Transverse colon (tissue), 4 donors: ENCODE data around the gene CCDC69.

ENCODE experiments used
- CTCF ChIP-seq, 5 experiments: fragments of 200-600 bp in 3 of 5; fragments of 450-650 bp in 2 of 5; sonication (generic) in 3 of 5; IDR thresholded peaks; 1 replicate in 2 of 5; 2 replicates in 3 of 5; pipeline ENCODE4 v1.5.1; 2016 to 2017; ENCODE audit warnings: antibody characterized with exemption in 5 of 5, inconsistent platforms in 3 of 5, mild to moderate bottlenecking in 2 of 5, moderate library complexity in 1 of 5
- EP300 ChIP-seq: sonication (generic); formaldehyde crosslinking; IDR thresholded peaks from one replicate; pipeline ENCODE4 v1.6.1; 2017; ENCODE audit warnings: antibody characterized with exemption, low read depth
- POLR2AphosphoS5 ChIP-seq, 3 donors: sonication (generic); formaldehyde crosslinking; IDR thresholded peaks; one replicate each; pipeline ENCODE4 v1.6.1; 2016; ENCODE audit warnings: antibody characterized with exemption in 3 of 3

DNA sequence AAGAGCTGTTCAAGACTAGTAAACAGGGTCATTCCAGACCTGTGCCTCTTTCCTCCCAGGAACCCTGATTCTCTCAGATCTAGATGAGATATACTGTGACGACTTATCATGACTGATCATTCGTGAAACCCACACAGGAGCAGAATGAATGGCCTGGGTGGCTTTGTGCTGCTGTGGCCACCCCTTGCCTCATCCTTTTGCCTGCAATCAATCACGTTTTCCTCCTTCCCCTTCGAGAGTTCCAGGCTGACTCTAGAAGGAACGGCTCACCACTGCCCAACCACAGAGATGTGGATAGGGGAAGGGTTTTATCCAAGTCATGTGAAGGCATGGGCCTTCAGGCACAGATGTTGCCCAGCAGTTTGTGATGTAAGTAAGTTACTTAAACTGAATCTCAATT, 72.1 kb downstream of the CCDC69 start:
- TF ChIP-seq CTCF (IDR thresholded peaks at IDR 0.05) = no peak
- TF ChIP-seq EP300 = no peak
- TF ChIP-seq POLR2AphosphoS5 (IDR thresholded peaks at IDR 0.05) = no peak
